NCI-H2171 (cell line): ENCODE measurements around the gene SNRNP27.
"Not testable (repeated sequence)": the region's sequence is repeated elsewhere in the genome, so short reads cannot be mapped to it uniquely, and the experiment has no call there.

Experiments
- DNase-seq: peaks from one replicate; lab custom pipeline; 2025; lab: John Stamatoyannopoulos, UW

SNRNP27 gene

DNA sequence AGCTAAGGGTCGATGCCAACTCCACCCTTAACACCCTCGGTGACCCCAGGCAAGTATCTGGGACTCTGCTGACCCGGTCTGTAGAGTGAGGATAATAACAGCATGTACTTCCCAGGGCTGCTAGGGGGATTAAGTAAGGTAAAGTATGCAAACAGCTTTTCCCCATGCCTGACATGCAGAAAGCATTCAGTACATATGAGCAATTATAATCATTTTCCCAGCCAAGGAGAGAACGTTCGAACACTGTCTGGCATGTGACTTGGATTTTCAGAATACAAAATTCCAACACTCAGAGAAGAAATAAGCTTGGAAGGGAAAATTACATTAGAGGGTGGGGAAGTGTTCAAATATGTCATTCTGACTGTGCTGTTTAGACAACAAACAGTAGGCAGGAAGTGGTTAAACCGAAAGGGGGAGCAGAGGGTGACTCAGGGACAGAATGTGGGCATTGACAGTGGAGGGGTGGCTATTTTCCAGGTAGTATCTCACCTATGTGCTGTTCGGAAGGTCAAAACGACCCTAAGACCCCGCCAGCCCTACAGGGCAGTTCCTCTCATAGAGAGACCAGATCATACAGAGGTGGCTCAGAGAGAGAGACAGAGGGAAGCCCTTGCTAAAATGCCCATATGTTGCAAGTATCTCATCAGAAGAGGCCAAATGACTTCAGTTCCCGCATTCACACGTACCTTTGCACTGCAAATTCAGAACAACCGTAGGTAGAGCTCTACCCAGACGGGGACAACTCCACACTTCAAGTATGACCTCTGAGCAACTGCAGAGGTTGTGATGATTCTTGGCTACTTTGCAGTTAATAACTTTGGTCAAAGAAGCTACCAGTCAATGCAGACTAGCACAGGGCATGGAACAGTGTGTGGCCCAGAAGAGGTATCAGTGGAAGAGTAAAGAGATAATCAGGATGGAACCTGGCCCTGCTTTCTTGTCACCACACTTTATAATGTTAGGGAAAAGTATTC, 52.9 kb downstream of the SNRNP27 start:
- DNase-seq = no peak

DNA sequence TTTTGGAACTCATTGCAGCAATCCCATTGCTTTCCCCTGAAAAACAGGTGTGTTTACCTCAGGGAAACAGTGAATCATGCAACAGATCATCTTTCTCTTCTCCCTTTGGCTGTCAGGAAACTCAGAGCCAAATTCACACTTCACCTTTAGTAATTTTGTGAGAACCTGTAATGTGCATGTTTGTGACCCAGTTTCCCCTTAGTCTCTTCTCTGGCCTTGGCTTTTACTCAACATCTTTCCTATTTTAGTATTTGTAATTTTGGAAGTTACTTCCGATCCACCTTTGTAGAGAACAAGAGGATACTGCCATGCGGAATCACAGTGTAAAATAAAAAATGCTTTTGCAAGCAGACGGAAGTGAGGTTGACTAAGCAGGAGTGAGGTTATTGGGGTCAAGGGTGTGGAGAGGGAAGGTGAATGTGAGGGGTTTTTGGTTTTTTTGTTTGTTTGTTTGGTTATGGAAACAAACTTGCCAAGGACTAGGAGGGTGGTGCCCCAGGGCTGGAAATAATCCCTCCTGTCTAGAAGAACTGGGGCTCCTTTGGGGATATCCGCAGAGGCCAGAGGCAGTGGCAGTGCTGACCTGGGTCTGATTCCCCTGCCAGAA, 53.7 kb downstream of the SNRNP27 start:
- DNase-seq = no peak

GRCh38 chr2:69948032-69948962, 54.5 kb downstream of the SNRNP27 start:
- no peak for DNase-seq

- DNase-seq = no peak
These were observed 55.3 kb downstream of the SNRNP27 start for GRCh38 chr2:69948963-69949645.

GRCh38 chr2:69950241-69950640, 56.5 kb downstream of the SNRNP27 start:
- no peak for DNase-seq

DNA sequence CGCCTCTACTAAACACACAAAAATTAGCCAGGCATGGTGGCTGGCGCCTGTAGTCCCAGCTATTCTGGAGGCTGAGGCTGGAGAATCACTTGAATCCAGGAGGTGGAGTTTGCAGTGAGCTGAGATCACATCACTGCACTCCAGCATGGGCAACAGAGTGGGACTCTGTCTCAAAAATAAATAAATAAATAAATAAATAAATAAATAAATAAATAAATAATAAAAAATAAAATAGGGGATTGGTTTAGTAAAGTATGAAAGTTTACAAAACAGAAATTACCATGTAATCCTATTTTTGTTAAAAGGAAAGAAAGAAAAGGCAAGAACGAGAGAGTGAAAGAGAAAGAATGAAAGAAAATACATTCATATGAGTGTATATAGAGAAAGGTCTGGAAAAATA, 56.9 kb downstream of the SNRNP27 start:
- DNase-seq = not testable (repeated sequence)

DNA sequence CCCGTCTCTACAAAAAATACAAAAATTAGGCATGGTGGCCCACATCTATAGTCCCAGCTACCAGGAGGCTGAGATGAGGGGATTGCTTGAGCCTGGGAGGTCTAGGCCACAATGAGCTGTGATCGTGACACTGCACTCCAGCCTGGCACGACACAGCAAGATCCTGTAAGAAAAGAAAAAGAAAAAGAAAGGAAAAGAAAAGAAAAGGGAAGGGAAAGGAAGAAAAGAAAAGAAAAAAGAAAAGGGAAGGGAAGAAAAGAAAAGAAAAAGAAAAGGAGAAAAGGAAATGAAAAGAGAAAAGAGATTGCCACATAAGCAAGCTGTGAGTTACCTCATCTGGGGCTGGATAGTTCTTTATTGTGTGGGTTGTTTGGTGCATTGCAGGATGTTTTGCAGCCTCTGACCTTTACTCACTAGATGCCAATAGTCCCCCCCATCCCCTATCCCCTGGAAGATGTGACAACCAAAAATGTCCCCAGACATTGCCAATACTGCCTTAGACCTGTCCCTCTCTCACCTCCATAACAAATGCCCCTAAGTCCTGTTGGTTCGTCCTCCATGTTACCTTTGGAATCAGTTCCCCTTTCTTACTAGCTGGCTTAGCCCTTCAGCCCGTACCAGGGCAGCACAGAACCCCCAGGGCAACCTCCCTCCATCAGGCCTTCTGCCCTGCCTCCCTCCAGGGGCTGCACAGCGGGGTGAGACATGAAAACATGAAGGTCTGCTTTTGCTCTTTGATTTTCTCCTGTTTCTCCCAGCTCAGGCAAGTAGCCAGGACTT, 58.8 kb downstream of the SNRNP27 start:
- DNase-seq = no peak

DNA sequence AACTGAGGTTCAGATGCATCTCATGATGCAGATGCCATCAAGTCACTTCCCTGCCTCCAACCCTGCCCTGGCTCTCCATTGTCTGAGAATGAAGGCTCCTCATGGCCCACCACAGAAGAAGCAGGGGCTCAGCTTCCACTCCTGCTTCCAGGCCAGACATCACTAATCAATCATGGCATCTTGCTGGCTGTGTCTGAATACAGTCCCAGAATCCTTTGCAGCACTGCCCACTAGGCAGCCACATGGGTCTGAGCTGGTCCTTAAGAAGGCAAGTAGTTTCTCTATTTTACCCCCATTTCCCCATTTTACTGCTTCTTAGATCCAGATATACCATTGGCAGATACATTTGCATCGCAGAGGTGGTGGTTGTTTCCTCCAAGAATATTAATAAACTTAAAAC, 60.3 kb downstream of the SNRNP27 start:
- no peak for DNase-seq
